HG03521 (cell line): Measurements from ENCODE around the gene ALAS1.

Experiments used
- ATAC-seq: cut with Tn5 transposase; IDR thresholded peaks from one replicate; pipeline ENCODE4 v1.9.1; 2021; ENCODE audit warnings: mild to moderate bottlenecking, moderate library complexity; ENCODE audit not compliant: unreplicated experiment

Gene ALAS1

DNA sequence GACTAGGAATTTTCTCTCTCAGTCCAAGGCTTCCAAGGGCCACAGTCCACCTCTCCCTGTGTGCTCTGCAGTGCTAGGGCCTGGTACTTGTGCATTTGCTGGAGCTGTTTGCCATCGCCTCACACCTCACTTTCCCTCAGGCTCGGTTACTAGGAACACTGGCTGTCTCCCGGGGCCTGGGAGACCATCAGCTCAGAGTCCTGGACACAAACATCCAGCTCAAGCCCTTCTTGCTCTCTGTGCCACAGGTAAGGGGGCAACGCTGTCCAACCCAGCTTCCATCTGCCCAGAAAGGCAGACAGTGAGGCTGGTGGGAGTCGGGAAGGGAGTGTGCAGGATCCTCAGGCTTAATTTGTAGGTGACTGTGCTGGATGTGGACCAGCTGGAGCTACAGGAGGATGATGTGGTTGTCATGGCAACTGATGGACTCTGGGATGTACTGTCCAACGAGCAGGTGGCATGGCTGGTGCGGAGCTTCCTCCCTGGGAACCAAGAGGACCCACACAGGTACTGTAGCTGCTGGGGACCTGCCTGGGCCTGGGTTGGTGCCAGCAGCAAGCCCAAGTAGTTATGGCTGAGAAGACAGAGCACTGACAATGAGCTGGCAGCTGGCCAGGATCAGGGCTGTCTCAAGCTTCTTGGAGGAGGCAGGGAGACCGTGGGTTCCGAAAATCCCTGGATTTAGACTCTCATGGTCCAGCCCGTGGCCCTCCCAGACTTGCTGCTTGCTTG, 51.0 kb downstream of the ALAS1 start:
- ATAC-seq, result no peak

GRCh38 chr3:52249683-52250082, 51.7 kb downstream of the ALAS1 start:
- ATAC-seq, result no peak

- no peak for ATAC-seq
Measured at GRCh38 chr3:52250122-52250521, 52.2 kb downstream of the ALAS1 start.

DNA sequence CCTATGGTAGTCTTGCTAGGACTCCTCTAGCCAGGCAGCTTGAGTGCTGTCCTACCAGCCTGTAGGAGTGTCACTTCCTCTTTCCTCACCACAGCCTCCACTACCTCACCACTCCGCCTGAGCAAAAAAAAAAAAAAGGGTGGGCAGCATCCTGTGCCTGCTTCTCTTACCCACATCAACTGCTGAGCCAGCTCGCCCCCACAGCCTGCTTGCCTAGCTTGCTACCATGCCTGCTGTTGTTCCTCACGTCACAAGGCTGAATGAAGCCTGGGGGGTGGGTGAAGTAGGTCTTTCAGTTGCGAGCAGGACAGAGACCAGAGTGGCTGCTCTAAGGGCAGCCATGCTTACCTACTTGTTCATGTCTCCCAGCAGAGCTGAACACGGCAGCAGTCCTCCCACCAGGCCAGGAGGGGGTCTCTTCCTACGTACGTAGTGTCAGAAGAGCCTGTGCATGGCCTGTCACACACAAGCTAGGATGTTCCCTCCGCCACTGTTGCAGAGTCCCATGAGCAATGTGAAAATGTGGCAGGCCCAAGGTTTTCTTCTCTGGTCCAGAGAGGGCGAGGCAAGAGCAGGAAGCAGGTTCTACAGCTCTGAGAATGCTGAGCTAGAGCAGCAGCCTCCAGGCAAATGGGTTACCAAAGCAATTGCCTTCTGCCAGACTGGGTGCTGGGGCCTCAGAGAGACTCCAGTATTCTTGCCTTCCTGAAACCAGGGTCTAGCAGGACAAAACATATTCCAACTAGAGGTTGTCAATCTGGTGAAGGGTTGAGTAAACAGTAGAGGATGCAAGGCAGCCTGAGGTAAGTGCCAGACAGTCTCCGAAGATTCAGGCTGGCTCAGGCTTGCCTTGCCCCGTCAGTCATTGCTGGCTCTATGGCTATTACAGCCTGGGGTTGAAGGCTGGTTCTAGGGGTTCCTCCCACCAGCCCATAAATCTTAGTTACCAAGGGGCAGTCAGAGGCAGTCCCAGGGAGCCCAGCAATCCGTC, 55.6 kb downstream of the ALAS1 start:
- peak; percentile 89 for ATAC-seq

- no peak for ATAC-seq
Measured at GRCh38 chr3:52254608-52255007, 56.6 kb downstream of the ALAS1 start.

GRCh38 chr3:52256159-52256558, 58.2 kb downstream of the ALAS1 start:
- no peak for ATAC-seq

DNA sequence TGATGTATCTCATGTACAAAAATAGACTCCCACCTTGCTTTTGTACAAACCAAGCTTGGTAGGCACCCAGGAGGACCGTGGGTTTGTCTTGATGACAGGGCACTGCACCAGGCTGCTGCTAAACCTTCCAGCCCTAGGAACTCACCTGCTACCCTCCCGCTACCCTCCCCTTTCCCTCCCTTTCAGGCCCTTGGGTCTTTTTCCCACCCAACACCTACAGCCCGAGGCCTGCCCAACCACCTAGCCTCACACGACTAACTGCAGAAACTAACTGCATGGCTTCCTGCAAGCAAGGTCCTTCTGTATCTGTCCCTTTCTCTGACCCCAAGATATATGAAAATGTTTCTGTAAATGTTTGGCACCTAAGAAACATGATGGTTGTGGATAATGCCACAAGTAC, 58.7 kb downstream of the ALAS1 start:
- ATAC-seq, result no peak

GRCh38 chr3:52257911-52258310, 60.0 kb downstream of the ALAS1 start:
- no peak for ATAC-seq

GRCh38 chr3:52259035-52259434, 61.1 kb downstream of the ALAS1 start:
- no peak for ATAC-seq

DNA sequence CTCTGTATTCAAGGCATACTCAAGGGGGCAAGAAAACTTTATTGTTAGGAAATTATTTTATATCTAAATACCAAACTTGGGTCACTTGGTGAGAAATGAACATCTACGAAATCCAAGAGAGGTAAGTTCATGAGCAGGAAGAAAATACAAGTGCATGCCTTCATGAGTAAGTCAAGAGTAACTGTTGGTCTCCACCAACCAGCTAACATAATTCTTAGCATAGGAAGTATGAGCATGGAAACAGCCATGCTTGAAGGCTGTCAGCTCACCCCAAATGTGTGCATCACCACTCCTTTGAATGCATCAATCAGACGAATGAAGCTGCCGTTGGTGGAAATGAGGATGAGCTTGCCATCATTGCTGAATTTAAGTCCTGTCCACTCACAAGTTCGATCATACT, 61.5 kb downstream of the ALAS1 start:
- ATAC-seq, result no peak

DNA sequence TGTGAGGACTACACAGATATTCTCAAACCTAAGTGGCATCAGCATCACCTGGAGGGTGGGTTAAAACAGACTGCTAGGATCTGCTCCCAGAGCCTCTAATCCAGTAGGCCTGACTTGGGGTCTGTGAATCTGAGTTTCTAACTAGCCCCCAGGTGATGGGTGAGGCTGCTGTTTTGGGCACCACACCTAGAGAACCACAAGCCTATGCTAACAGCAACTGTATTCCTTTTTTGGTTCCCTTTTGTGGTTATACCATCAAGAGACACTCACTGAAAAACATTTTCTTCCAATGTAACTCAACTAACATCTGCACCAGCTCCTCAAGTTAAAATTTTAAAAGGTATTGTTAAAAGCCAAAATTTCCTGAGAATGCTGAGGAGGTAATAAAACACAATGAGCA, 64.5 kb downstream of the ALAS1 start:
- no peak for ATAC-seq
